ENCODE measurements around the gene ARF6.
"Not testable (repeated sequence)": the region's sequence is repeated elsewhere in the genome, so short reads cannot be mapped to it uniquely, and the experiment has no call there.

Gene ARF6

GRCh38 chr14:49900973-49901372, 8.1 kb downstream of the ARF6 start:
- Histone ChIP-seq H3K9me3 (ENCODE audit: insufficient read depth, low read length) (no peaks in the 10 kb centered on the region), H3K4me1 (ENCODE audit: low read length) (peaks cover 41% of the 10 kb centered on the region), H3K79me2 (ENCODE audit: low read length) (peaks cover 45% of the 10 kb centered on the region), H3K27me3 (ENCODE audit: low read depth, low read length) (no peaks in the 10 kb centered on the region), H2AFZ (ENCODE audit: low read depth, low read length) (no peak overlapping the region), H4K20me1 (ENCODE audit: insufficient read depth, low read length) (peaks cover 28% of the 10 kb centered on the region), H3K4me2 (ENCODE audit: low read length) (no peak overlapping the region), H3K36me3 (replicated peaks; ENCODE audit: low read depth, low read length) (peaks cover 25% of the 10 kb centered on the region), H3K27ac (ENCODE audit: low read length) (no peak overlapping the region), H3K4me3 (ENCODE audit: low read length) (no peak overlapping the region), H3K9ac (ENCODE audit: low read length) (no peak overlapping the region)
- no peak for TF ChIP-seq CTCF (IDR thresholded peaks at IDR 0.05; ENCODE audit: low read depth, low read length)
- no peak for TF ChIP-seq EZH2phosphoT487 (IDR thresholded peaks at IDR 0.05; ENCODE audit: low read depth)

GRCh38 chr14:49902679-49903246, 9.9 kb downstream of the ARF6 start:
- not testable (repeated sequence) for H3K4me3 ChIP-seq (ENCODE audit: low read length); H3K9me3 ChIP-seq (ENCODE audit: insufficient read depth, low read length); H3K27ac ChIP-seq (ENCODE audit: low read length); H4K20me1 ChIP-seq (ENCODE audit: insufficient read depth, low read length); H3K9ac ChIP-seq (ENCODE audit: low read length); H2AFZ ChIP-seq (ENCODE audit: low read depth, low read length); H3K4me2 ChIP-seq (ENCODE audit: low read length); H3K27me3 ChIP-seq (ENCODE audit: low read depth, low read length)
- Histone ChIP-seq H3K79me2 (ENCODE audit: low read length) (peaks cover 27% of the 10 kb centered on the region), H3K4me1 (ENCODE audit: low read length) (peaks cover 39% of the 10 kb centered on the region), H3K36me3 (replicated peaks; ENCODE audit: low read depth, low read length) (peaks cover 17% of the 10 kb centered on the region)

- Histone ChIP-seq H3K36me3 (replicated peaks; ENCODE audit: low read depth, low read length) (peaks cover 5% of the 10 kb centered on the region), H4K20me1 (ENCODE audit: insufficient read depth, low read length) (no peaks in the 10 kb centered on the region), H3K9me3 (ENCODE audit: insufficient read depth, low read length) (no peaks in the 10 kb centered on the region), H3K4me2 (ENCODE audit: low read length) (no peak overlapping the region), H3K4me1 (ENCODE audit: low read length) (peaks cover 32% of the 10 kb centered on the region), H3K27ac (ENCODE audit: low read length) (no peak overlapping the region), H3K27me3 (ENCODE audit: low read depth, low read length) (no peaks in the 10 kb centered on the region), H2AFZ (ENCODE audit: low read depth, low read length) (no peak overlapping the region), H3K4me3 (ENCODE audit: low read length) (no peak overlapping the region), H3K9ac (ENCODE audit: low read length) (no peak overlapping the region), H3K79me2 (ENCODE audit: low read length) (peaks cover 12% of the 10 kb centered on the region)
- TF ChIP-seq EZH2phosphoT487 (IDR thresholded peaks at IDR 0.05; ENCODE audit: low read depth): no peak
- no peak for TF ChIP-seq CTCF (IDR thresholded peaks at IDR 0.05; ENCODE audit: low read depth, low read length)
Measured at GRCh38 chr14:49904270-49904669, 11.4 kb downstream of the ARF6 start.

GRCh38 chr14:49905989-49906388, 13.1 kb downstream of the ARF6 start:
- H3K4me1 ChIP-seq (ENCODE audit: low read length): peaks cover 27% of the 10 kb centered on the region
- no peaks in the 10 kb centered on the region for H3K27me3 ChIP-seq (ENCODE audit: low read depth, low read length)
- no peak overlapping the region for H3K4me3 ChIP-seq (ENCODE audit: low read length)
- TF ChIP-seq EZH2phosphoT487 (IDR thresholded peaks at IDR 0.05; ENCODE audit: low read depth) (no peak), CTCF (IDR thresholded peaks at IDR 0.05; ENCODE audit: low read depth, low read length) (no peak)
- no peak overlapping the region for H2AFZ ChIP-seq (ENCODE audit: low read depth, low read length)
- H3K4me2 ChIP-seq (ENCODE audit: low read length): no peak overlapping the region
- no peaks in the 10 kb centered on the region for H3K9me3 ChIP-seq (ENCODE audit: insufficient read depth, low read length)
- no peak overlapping the region for H3K27ac ChIP-seq (ENCODE audit: low read length)
- H3K79me2 ChIP-seq (ENCODE audit: low read length): peaks cover under 1% of the 10 kb centered on the region; the same call in 1 of the 2 replicates
- no peaks in the 10 kb centered on the region for H4K20me1 ChIP-seq (ENCODE audit: insufficient read depth, low read length)
- H3K36me3 ChIP-seq (replicated peaks; ENCODE audit: low read depth, low read length): peaks cover 5% of the 10 kb centered on the region
- no peak overlapping the region for H3K9ac ChIP-seq (ENCODE audit: low read length)
